Endothelial cell of umbilical vein (primary cell): ENCODE results near the gene CLIC6. TPM values are rescaled to one million over a fixed set of nuclear protein-coding genes. Genes with fewer than 3 reads are reported as not detected.

Source experiments
- BruUV-seq: library from RNA; stranded (reverse); fragments of 400-500 nt; replicated peaks from 2 replicates; lab custom pipeline; 2021; lab: Mats Ljungman, UMichigan
- CTCF ChIA-PET: fragments of 300-600, 350-600 bp; sonication (Branson Sonifier 250); formaldehyde crosslinking; loops from one replicate; lab custom pipeline; 2021; ENCODE audit warnings: antibody characterized with exemption, inconsistent platforms; lab: Charles Lee
- POLR2A ChIA-PET: fragments of 300-600, 350-600 bp; sonication (Branson Sonifier 250); formaldehyde crosslinking; loops from one replicate; lab custom pipeline; 2021; ENCODE audit warnings: antibody characterized with exemption, inconsistent platforms; lab: Charles Lee
- DNase-seq: peaks from one replicate; pipeline ENCODE4 v3.0.0-alpha.2; 2011; ENCODE audit warnings: low read depth, low spot score
- FAIRE-seq: peaks from 2 replicates; lab custom pipeline; 2011; peaks lifted over from hg19 to GRCh38; lab: Jason Lieb, UNC
- H2AFZ ChIP-seq: 2 replicates; pipeline ENCODE4 v1.6.0; 2012; ENCODE audit warnings: low read depth, low read length, control low read depth, inconsistent platforms
- H3K27ac ChIP-seq: 2 replicates; pipeline ENCODE4 v1.5.1; 2011; ENCODE audit warnings: low read depth, mild to moderate bottlenecking, control low read depth, low read length, moderate library complexity; ENCODE audit not compliant: insufficient read depth
- H3K27me3 ChIP-seq, 2 experiments: 2 replicates each; pipeline versions ENCODE4 v1.6.0 to v1.6.1; 2011; ENCODE audit warnings: low read length in 2 of 2, mixed read lengths in 1 of 2; ENCODE audit not compliant: control insufficient read depth in 2 of 2, insufficient read depth in 2 of 2
- H3K36me3 ChIP-seq, 2 experiments: 2 replicates in 1 of 2; 3 replicates in 1 of 2; pipeline ENCODE4 v1.5.1; 2011; ENCODE audit warnings: low read length in 2 of 2, mild to moderate bottlenecking in 1 of 2, moderate library complexity in 1 of 2; ENCODE audit not compliant: control insufficient read depth in 2 of 2, insufficient read depth in 2 of 2; ENCODE audit errors: extremely low read depth in 1 of 2
- H3K4me1 ChIP-seq: 3 replicates; pipeline ENCODE4 v1.5.1; 2011; ENCODE audit warnings: mild to moderate bottlenecking, low read length; ENCODE audit not compliant: control insufficient read depth, insufficient read depth; ENCODE audit errors: extremely low read depth
- H3K4me2 ChIP-seq: 2 replicates; pipeline ENCODE4 v1.6.1; 2011; ENCODE audit warnings: low read length, control low read depth, mixed read lengths; ENCODE audit not compliant: insufficient read depth
- H3K4me3 ChIP-seq, 3 experiments: fragments of 200-600 bp in 1 of 3; sonication (generic), shearing (Covaris generic) in 1 of 3; replicated peaks in 1 of 3; 2 replicates each; pipeline ENCODE4 v1.5.1; 2011 to 2016; ENCODE audit warnings: control low read depth in 3 of 3, low read length in 3 of 3, mild to moderate bottlenecking in 2 of 3, inconsistent platforms in 1 of 3, low read depth in 1 of 3, moderate library complexity in 1 of 3; ENCODE audit not compliant: insufficient read depth in 1 of 3
- H3K79me2 ChIP-seq: 2 replicates; pipeline ENCODE4 v1.6.0; 2012; ENCODE audit warnings: low read length, inconsistent platforms; ENCODE audit not compliant: control insufficient read depth, insufficient read depth
- H3K9ac ChIP-seq: replicated peaks from 2 replicates; pipeline ENCODE3; 2011; ENCODE audit warnings: low read length, control low read depth; ENCODE audit not compliant: insufficient read depth; ENCODE audit errors: extremely low read depth
- H3K9me1 ChIP-seq: replicated peaks from 3 replicates; pipeline ENCODE4 v1.6.0; 2011; ENCODE audit warnings: mild to moderate bottlenecking, low read length; ENCODE audit not compliant: control insufficient read depth, insufficient read depth; ENCODE audit errors: extremely low read depth
- H3K9me3 ChIP-seq: replicated peaks from 2 replicates; pipeline ENCODE4 v1.5.1; 2012; ENCODE audit warnings: low read length, inconsistent platforms; ENCODE audit not compliant: control insufficient read depth, insufficient read depth
- H4K20me1 ChIP-seq: replicated peaks from 2 replicates; pipeline ENCODE3; 2011; ENCODE audit warnings: mild to moderate bottlenecking, low read length; ENCODE audit not compliant: control insufficient read depth, insufficient read depth; ENCODE audit errors: extremely low read depth
- CTCF ChIP-seq, 2 donors: IDR thresholded peaks; 1 replicate in 1 of 2; 2 replicates in 1 of 2; pipeline ENCODE4 v1.5.1; 2011; ENCODE audit warnings: low read length in 2 of 2, mild to moderate bottlenecking in 2 of 2, moderate library complexity in 2 of 2, control low read depth in 1 of 2, inconsistent platforms in 1 of 2, low read depth in 1 of 2; ENCODE audit not compliant: insufficient read depth in 1 of 2; ENCODE audit errors: extremely low read depth in 1 of 2
- EZH2 ChIP-seq: IDR thresholded peaks from 2 replicates; pipeline ENCODE4 v1.6.1; 2012; ENCODE audit warnings: borderline replicate concordance, low read depth, mild to moderate bottlenecking, moderate library complexity, low read length, inconsistent platforms; ENCODE audit not compliant: severe bottlenecking
- FOS ChIP-seq: IDR thresholded peaks from 2 replicates; pipeline ENCODE4 v1.6.1; 2011; ENCODE audit warnings: mild to moderate bottlenecking, low read length, moderate library complexity, borderline replicate concordance; ENCODE audit not compliant: insufficient read depth
- GATA2 ChIP-seq: IDR thresholded peaks from 2 replicates; pipeline ENCODE4 v1.7.0; 2011; ENCODE audit warnings: low read depth, mild to moderate bottlenecking, moderate library complexity, mixed read lengths, low read length; ENCODE audit not compliant: insufficient read length, insufficient read depth
- JUN ChIP-seq: IDR thresholded peaks from 2 replicates; pipeline ENCODE4 v1.6.1; 2011; ENCODE audit warnings: borderline replicate concordance, low read depth; ENCODE audit not compliant: insufficient read length, insufficient read depth
- MAX ChIP-seq: IDR thresholded peaks from 2 replicates; pipeline ENCODE4 v1.6.1; 2011; ENCODE audit not compliant: insufficient read depth, insufficient read length
- MYC ChIP-seq: IDR thresholded peaks from one replicate; pipeline ENCODE4 v1.6.1; 2011; ENCODE audit warnings: mild to moderate bottlenecking, low read depth, low read length
- POLR2A ChIP-seq: IDR thresholded peaks from 2 replicates; pipeline ENCODE4 v1.6.1; 2012; ENCODE audit warnings: low read depth, mild to moderate bottlenecking, control low read depth, low read length
- POLR2AphosphoS5 ChIP-seq: IDR thresholded peaks from 2 replicates; pipeline ENCODE4 v1.6.1; 2012; ENCODE audit warnings: low read depth, mild to moderate bottlenecking, control low read depth, low read length, moderate library complexity; ENCODE audit not compliant: insufficient read depth
- dilution Hi-C: fragments of 300-500 bp; cut with MboI; formaldehyde crosslinking; loops from one replicate; pipeline ENCODE4 v1.15.0; 2019; ENCODE audit warnings: low sequenced_read_pairs; ENCODE audit not compliant: extremely low pct_ligation_motif_present
- intact Hi-C: fragments of 100-400 bp; cut with micrococcal nuclease; formaldehyde crosslinking; loops from one replicate; pipeline ENCODE4 v1.10.0; 2022
- polyA plus RNA-seq, 4 experiments: library from polyadenylated mRNA; depleted of rRNA in 3 of 4; stranded (reverse) in 3 of 4; unstranded in 1 of 4; fragments of >200 nt; gene quantifications; 2 replicates each; pipeline versions ENCODE4 v1.2.1 to v1.2.3, GENCODE V29; 2011 to 2012; ENCODE audit warnings: missing spikeins in 1 of 4
- total RNA-seq: library from RNA; stranded (reverse); gene quantifications from 2 replicates; pipeline ENCODE4 v1.2.3, GENCODE V29; 2021

Gene CLIC6
- total and polyA plus RNA-seq, 2 donors (not counting 3 experiments of a cell fraction or from before 2014, with no cell fraction given): not detected

DNA sequence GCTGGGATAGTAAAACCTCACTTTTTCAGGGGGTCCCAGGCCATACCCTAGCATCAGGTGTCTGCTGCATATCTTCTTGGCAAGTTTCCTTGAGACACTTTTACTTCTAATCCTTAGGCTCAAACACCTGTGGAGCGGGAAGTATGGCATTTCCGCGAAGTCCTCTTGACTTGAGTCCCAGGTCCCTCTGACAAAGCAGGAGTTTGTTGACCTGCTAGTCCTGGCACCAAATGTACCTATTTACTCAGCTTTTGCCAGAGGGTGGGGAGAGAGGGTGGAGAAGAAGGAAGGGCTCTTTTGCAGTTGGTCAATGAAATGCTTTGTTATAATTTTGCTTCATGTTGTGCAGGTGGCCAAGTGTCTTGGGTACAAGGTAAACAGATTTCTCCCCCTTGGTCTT, 59.7 kb downstream of the CLIC6 start:
- no peak overlapping the region for H3K4me2 ChIP-seq
- no peak overlapping the region for H3K4me3 ChIP-seq
- H3K27me3 ChIP-seq: peaks cover 11 to 35% of the 10 kb centered on the region in 2 experiments
- H3K9me1 ChIP-seq: no peaks in the 10 kb centered on the region
- no peaks in the 10 kb centered on the region for H3K4me1 ChIP-seq
- no peak overlapping the region for H3K27ac ChIP-seq
- intact Hi-C loops (no loop called here), dilution Hi-C loops (no loop called here)
- H3K9ac ChIP-seq: no peak overlapping the region
- no peaks in the 10 kb centered on the region for H3K36me3 ChIP-seq
- ChIA-PET CTCF (no interaction called here), POLR2A (no interaction called here)
- DNase-seq (no peak), FAIRE-seq (no peak)
- no peaks in the 10 kb centered on the region for H3K79me2 ChIP-seq
- H3K9me3 ChIP-seq: no peaks in the 10 kb centered on the region
- BruUV-seq: no TSS peak
- no peak for TF ChIP-seq CTCF (IDR thresholded peaks at IDR 0.05; ENCODE audit: extremely low read depth in 1 of 2, insufficient read depth in 1 of 2, low read depth in 1 of 2, low read length in 2 of 2)
- H4K20me1 ChIP-seq: no peaks in the 10 kb centered on the region
- no peak overlapping the region for H2AFZ ChIP-seq

DNA sequence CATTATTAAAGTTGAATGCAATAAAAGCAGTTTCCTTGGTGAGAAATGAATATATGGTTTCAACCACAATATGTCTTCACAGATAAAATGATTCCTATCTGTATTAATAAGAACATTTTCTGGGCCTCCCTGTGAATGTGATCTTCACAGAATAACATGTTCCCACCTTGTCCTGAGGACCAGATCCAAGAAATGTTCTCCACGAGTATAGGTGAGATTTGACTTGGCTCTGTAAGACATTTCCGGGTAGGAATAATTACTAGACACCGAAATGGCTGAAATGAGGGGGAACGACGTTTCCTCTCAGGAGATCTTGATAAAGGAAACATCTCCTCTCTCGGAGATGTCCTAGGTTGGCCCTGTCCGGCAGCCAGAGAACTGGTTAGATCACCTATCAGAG, 61.4 kb downstream of the CLIC6 start:
- CTCF ChIA-PET: no interaction called here
- POLR2A ChIA-PET: no interaction called here
- H3K36me3 ChIP-seq: no peaks in the 10 kb centered on the region
- H2AFZ ChIP-seq: no peak overlapping the region
- H3K9me1 ChIP-seq: no peaks in the 10 kb centered on the region
- H3K9me3 ChIP-seq: no peaks in the 10 kb centered on the region
- H4K20me1 ChIP-seq: no peaks in the 10 kb centered on the region
- H3K4me3 ChIP-seq: no peak overlapping the region
- FAIRE-seq (no peak), DNase-seq (no peak)
- intact Hi-C loops: no loop called here
- dilution Hi-C loops: no loop called here
- no peak overlapping the region for H3K4me2 ChIP-seq
- BruUV-seq: no TSS peak
- H3K9ac ChIP-seq: no peak overlapping the region
- peaks cover 19 to 37% of the 10 kb centered on the region in 2 experiments for H3K27me3 ChIP-seq
- H3K27ac ChIP-seq: no peak overlapping the region
- no peaks in the 10 kb centered on the region for H3K4me1 ChIP-seq
- no peak for TF ChIP-seq FOS
- TF ChIP-seq MYC: no peak
- no peak for TF ChIP-seq POLR2A
- TF ChIP-seq JUN: no peak
- TF ChIP-seq EZH2: no peak
- no peak for TF ChIP-seq POLR2AphosphoS5
- no peak for TF ChIP-seq CTCF (IDR thresholded peaks at IDR 0.05; ENCODE audit: extremely low read depth in 1 of 2, insufficient read depth in 1 of 2, low read depth in 1 of 2, low read length in 2 of 2)
- TF ChIP-seq MAX: no peak
- no peak for TF ChIP-seq GATA2
- no peaks in the 10 kb centered on the region for H3K79me2 ChIP-seq
